ENCODE results near the gene SLC4A1AP.

DNA sequence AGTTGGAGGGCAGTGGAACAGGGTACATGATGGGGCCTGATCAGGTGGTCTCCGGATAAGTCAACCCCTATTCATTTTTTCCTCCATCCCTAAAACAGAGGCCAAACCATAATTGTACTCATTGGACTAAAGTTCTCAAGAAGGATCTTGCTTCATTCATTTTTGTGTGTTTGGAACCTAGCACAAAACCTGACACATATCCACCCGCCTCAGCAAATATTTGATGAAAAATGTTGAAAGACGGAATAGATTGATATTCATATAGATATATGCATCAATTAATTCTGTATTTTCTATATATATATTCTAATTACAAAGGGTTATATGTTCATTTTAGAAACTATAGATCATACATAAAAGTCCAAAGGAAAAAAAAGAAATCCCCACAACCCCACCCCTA lies 21.9 kb downstream of the SLC4A1AP start:
- TF ChIP-seq, protein P1, sequence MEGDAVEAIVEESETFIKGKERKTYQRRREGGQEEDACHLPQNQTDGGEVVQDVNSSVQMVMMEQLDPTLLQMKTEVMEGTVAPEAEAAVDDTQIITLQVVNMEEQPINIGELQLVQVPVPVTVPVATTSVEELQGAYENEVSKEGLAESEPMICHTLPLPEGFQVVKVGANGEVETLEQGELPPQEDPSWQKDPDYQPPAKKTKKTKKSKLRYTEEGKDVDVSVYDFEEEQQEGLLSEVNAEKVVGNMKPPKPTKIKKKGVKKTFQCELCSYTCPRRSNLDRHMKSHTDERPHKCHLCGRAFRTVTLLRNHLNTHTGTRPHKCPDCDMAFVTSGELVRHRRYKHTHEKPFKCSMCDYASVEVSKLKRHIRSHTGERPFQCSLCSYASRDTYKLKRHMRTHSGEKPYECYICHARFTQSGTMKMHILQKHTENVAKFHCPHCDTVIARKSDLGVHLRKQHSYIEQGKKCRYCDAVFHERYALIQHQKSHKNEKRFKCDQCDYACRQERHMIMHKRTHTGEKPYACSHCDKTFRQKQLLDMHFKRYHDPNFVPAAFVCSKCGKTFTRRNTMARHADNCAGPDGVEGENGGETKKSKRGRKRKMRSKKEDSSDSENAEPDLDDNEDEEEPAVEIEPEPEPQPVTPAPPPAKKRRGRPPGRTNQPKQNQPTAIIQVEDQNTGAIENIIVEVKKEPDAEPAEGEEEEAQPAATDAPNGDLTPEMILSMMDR (IDR thresholded peaks at IDR 0.05): no peak
- TF ChIP-seq POLR2A (IDR thresholded peaks at IDR 0.05): no peak

Measured in lower leg skin (tissue), 3 donors.